Measurements from ENCODE around the gene SPRR1B.
A peak's percentile ranks its signal among the peaks of the same experiment; 100 is the strongest.
"Not testable (repeated sequence)": the region's sequence is repeated elsewhere in the genome, so short reads cannot be mapped to it uniquely, and the experiment has no call there.

SPRR1B gene, protein sequence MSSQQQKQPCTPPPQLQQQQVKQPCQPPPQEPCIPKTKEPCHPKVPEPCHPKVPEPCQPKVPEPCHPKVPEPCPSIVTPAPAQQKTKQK

DNA sequence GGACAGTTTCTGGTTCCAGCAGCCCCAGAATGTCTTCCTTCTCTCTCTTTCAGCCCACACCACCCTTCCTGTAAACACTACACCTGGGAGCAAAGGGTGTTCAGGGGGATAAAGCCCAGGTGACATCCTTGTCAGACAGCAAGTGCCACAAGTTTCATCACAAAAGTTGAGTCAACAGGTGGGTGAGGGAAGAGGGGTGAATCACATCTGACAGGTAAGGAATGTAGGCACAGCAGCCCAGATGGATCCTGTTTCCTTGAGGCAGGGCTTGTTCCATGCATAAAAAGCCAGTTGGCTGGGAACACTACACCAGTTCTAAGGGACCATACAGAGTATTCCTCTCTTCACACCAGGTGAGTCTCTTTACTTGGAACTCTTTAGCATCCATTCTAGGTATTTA is at the start of gene SPRR1B:
TSS of gene SPRR1B (plus strand) at position 309 of the 400 bp plus-strand sequence. CDS start 1,143 bp downstream, outside the sequence.
- DNase-seq, result no peak

DNA sequence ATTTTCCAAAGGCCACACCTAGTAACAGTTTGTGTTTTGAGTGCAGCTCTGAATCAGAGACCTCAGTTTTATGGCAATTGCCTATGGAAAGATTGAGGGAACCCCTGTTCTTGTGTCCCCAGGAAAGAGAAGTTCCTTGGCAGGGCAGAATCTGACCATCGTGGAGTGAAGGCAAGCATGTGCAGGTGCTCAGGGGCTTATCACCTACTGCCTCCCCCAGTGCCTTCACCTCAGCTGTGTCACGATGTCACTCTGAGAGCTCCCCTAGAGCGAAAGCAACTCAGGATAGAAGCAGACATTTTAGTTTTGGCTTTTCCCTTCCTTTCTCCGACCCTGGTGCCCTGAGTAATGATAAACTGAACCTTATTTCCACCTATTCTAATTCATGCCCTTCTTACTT is 48.9 kb upstream of the SPRR1B start:
- DNase-seq, result no peak

- no peak for DNase-seq
Measured at GRCh38 chr1:152983234-152983633, 47.8 kb upstream of the SPRR1B start.

DNA sequence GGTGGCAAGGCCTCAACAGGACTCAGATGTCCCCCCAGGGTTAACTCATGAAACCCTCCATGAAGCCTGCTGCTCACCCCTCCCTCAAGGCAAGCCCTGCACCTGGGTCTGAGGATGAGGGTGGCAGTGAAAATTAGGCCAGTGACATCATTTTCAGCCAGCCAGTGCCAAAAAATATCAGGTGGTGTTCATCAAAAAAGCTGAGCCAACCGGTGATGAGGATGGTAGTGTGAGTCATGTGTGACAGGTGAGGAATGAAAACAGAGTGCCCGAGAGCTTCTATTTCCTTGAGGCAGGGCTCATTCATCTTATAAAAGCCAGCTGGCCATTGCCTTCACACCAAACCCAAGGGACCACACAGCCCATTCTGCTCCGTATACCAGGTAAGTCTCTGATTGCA is 47.3 kb upstream of the SPRR1B start, which contains the start of gene SPRR1A:
TSS of gene SPRR1A (plus strand) at position 339 of the 400 bp plus-strand sequence. CDS start 1,150 bp downstream, outside the sequence.
- DNase-seq, result no peak

- DNase-seq, result no peak
Measured at GRCh38 chr1:152986578-152986977, 44.4 kb upstream of the SPRR1B start.

DNA sequence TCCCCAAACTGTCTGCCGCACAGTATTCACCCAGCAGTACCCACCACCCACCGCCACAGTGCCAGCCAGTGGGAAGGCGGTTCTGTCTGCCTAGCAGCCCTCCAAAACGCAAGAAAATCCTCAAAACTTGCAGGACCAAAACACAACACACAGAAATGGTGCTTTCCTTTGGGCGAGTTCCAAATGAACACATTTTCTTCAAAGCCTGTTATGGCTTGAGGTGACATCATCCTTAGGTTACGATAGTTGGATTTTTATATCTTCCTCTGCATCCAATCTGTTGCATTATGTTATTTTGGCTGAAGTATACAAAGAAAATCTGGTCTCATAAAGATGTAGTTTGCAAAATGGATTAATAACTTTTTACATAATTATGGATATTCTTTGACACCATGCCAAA is 37.8 kb upstream of the SPRR1B start:
- DNase-seq, result no peak

DNA sequence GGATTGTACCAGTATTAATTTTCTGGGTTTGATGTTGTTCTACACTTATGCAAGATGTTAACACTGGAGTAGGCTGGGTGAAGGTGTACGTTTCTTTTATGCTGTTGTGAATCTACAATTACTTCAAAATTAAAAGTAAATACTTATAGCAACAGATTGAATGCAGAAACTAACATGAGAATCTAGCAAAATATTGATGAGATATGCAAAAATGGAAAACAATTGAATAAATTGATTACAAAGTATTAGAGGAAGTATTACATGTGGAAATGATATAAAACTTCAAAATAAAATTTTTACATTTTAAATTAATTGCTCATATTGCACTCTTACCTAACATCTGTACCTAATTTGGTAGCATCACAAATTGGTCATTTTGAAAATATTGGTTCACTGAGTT is 35.2 kb upstream of the SPRR1B start:
- DNase-seq, result no peak

GRCh38 chr1:152996633-152997400 is 34.2 kb upstream of the SPRR1B start:
- DNase-seq, result no peak

DNA sequence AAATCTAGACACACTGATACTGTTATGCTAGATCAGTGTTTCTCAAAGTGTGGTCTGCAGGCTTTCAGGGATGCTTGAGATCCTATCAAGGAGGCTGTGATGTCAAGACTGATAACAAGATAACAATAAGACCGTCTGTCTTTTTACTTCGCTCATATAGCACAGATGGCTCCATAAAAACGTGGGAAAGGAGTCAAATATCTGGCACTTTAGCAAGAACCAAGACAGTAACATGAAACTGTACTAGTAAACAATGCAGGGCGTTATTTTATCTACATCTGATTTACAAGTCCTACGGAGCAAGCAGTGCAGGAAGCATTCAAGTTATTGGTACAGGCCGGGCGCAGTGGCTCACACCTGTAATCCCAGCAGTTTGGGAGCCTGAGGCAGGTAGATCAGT is 33.1 kb upstream of the SPRR1B start:
- no peak for DNase-seq

DNA sequence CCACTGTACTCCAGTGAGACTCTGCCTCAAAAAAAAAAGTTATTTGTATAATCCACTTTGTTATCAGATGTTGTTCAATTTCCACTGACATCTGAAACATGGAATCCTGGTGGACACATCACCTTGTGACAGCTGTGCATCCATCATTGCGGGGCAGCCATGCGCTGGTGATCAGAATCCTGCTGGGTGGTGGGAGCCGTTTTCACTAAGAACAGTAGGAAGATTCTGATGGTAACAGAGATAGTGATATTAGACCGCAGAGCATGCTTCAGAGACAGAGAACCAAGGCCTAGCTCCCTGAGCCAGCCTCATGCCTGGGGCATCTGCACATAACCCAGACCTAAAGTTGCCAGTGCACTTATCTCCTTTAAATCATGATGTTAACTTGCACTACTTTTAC is 32.5 kb upstream of the SPRR1B start:
- DNase-seq, result no peak

GRCh38 chr1:152999818-153000217 is 31.2 kb upstream of the SPRR1B start:
- DNase-seq, result no peak

- DNase-seq, result no peak
Measured at GRCh38 chr1:153000294-153000693, 30.7 kb upstream of the SPRR1B start.

DNA sequence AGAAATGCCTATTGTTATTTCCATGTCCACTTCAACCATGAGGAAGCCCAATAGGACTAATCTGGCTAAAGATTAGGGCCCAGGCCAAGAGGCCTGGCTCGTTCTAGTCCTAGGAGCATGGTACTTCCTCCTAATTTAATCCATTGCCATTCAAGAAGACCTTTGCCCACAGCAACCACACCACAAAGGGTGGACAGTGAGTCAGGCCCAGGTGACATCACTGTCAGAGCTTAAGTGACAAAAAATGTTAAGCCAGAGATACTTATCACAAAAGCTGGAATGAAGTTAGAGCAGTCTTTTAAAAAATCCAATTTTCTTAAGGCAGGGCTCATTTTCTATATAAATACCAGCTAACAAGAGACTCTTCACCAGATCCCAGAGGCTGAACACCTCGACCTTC is 29.6 kb upstream of the SPRR1B start, which contains the start of gene SPRR3:
TSS of gene SPRR3 (plus strand) at position 368 of the 400 bp plus-strand sequence. CDS start 1,272 bp downstream, outside the sequence.
- no peak for DNase-seq

DNA sequence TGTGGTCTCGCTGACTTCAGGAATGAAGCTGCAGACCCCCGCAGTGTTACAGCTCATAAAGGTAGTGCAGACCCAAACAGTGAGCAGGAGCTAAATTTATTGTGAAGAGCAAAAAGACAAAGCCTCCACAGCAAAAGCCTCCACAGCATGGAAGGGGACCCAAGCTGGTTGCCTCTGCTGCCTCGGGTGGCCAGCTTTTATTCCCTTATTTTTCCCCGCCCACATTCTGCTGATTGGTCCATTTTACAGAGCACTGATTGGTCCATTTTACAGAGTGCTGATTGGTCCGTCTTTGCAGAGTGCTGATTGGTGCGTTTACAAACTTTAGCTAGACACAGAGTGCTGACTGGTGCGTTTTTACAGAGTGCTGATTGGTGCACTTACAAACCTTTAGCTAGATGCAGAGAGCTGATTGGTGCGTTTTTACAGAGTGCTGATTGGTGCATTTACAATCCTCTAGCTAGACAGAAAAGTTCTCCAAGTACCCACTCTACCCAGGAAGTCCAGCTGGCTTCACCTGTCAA is 19.7 kb upstream of the SPRR1B start:
- DNase-seq, result not testable (repeated sequence)

DNA sequence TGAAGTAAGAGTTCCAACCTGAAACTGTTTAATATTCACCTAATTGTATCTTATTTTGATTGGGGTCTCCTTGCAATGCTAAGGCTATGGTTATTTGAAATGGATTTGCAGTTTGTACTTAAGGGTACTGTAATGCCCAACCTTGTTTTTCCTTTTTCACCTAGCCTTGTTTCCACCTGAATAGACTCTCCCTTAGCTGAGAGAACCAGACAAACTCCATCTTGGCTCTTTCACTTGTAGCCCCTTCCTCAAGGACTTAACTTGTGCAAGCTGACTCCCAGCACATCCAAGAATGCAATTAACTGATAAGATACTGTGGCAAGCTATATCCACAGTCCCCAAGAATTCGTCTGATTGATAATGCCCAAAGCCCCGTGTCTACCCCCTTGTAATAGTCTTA is 9.2 kb upstream of the SPRR1B start:
- not testable (repeated sequence) for DNase-seq

DNA sequence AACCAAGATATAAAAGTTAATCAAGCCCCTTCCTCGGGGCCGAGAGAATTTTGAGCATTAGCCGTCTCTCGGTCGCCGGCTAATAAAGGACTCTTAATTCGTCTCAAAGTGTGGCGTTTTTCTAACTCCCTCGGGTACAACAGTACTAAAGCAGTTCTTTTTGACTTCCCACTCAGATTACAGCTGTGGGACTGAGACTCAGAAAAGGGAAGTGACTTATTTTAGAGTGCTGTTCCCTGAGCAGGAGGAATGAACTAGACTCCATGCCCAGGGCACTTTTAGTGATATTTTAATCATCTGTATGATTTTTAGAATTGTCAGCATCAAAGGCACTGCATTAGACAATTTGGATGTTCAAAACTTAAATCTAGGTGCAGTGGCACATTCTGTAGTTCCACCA is 8.7 kb upstream of the SPRR1B start:
- not testable (repeated sequence) for DNase-seq

DNA sequence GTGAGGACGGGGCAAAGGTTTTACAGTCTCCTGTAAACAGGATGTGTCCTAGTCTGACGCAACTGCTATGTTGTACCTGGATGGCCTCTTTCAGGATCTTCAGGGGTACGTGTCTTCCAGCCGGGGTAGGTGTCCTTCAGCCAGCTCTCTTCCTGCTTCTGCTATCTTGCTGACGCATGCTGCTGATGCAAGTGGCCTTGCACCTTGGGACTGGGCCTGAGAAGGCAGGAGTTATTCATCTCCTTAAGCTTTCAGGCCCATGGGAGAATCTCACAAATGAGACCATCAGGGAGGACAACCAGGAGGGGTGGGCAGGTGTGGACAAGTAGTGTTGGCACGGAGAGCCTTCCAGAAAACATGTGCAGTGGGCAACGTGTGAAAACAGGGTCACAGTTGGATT is 7.9 kb upstream of the SPRR1B start:
- no peak for DNase-seq

GRCh38 chr1:153024413-153024812 is 6.6 kb upstream of the SPRR1B start:
- no peak for DNase-seq

DNA sequence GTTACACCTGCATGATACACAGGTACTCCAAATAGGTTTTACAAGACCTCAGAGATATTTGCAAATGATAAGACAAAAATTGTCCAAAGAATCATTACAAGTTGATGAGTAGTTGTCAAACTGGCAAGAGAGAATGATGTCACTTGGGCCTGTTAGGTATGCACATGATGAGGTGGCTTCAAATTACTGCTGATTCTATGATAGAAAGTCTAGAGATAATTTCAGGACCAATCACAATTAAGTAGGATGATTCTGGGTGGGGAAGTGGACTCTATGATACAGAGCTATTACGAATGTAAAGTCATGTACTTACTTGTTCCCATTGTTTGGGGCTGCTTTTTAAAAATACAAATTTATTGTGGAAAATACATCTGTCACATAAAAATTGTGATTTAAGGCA is 5.2 kb upstream of the SPRR1B start:
- no peak for DNase-seq

DNA sequence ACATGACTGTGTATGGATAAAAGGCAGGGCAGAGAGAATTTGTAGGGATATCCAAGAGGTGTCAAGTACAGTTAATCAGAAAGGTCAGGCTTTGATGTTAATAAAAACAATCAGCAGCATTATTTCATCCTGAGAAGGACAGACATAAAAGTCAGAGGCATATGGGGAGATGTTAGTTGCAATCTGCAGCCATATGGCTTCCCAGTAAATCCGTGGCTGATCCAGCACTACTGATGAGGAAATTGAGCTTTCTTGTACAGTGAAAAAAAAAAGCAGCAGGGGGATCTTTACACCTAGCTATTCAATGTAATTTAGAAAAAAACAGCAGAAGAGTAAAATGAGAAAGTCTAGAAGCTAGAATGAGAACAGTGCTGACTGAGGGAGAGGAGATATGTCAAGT is 2.2 kb upstream of the SPRR1B start:
- no peak for DNase-seq

DNA sequence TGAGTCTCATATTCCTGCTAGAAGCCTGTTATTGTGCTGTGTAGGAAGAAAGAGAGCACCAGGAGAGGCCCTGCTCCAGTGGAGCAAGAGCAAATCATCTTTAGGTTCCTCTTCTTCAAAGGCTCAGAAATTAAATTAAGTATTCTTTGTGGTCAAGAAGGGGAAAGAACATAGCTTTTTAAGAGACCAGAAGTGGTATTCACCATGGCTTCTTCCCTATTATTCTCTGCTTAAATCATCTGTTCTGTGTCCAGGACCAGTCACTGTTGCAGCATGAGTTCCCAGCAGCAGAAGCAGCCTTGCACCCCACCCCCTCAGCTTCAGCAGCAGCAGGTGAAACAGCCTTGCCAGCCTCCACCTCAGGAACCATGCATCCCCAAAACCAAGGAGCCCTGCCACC is 1.1 kb downstream of the SPRR1B start:
- DNase-seq, result no peak

DNA sequence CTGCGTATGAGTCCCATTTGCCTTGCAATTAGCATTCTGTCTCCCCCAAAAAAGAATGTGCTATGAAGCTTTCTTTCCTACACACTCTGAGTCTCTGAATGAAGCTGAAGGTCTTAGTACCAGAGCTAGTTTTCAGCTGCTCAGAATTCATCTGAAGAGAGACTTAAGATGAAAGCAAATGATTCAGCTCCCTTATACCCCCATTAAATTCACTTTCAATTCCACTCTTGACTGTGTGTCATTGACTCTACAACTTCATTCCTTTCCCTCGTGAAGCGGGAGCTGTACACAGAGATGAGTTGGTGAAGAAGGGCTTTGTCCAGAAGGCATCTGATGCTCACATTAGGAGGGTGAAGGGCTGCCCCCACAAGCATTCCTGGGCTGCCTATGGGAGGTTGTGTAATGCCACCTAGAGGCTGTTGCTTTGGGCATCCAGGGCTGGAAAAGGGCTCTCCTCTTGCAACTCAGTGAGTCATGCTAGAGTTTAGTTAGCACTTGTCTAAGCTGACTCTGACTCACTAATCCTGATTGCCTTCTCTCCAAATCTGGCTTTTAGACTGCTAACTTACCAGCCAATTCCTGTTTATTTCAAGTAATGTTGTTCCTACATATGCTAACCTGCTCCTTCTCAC is 1.8 kb downstream of the SPRR1B start:
- DNase-seq, result peak; percentile 14

DNA sequence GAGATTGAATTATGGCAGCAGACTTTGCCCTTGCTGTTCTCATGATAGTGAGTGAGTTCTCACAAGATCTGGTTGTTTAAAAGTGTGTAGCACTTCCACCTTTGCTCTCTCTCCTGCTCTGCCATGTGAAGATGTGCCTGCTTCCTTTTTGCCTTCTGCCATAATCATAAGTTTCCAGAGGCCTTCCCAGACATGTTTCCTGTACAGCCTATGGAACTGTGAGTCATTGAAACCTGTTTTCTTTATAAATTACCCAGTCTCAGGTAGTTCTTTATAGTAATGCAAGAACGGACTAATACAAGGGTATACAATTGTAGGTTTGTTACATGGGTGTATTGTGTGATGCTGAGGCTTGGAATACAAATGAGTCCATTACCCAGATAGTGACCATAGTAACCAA is 4.2 kb downstream of the SPRR1B start:
- no peak for DNase-seq

Measured in activated CD4-positive, alpha-beta T cell treated with anti-CD3 and anti-CD28 coated beads, Interleukin-10, Interleukin-2, amounts not matched to agents 100 ng/mL and 50 ng/mL, durations not matched to agents 16 hours and 8 hours (primary cell).